CD14-positive monocyte (primary cell): Measurements from ENCODE around the gene ZSCAN20. TPM values are rescaled to one million over a fixed set of nuclear protein-coding genes. Genes with fewer than 3 reads are reported as not detected.

ENCODE experiments used
- DNase-seq, 3 donors: peaks; one replicate each; pipeline ENCODE4 v3.0.0-alpha.2; 2011 to 2022
- H2AFZ ChIP-seq: 2 replicates; pipeline ENCODE4 v1.6.0; 2012; ENCODE audit warnings: mild to moderate bottlenecking, low read depth, low read length, inconsistent platforms; ENCODE audit not compliant: insufficient read depth, poor library complexity, severe bottlenecking
- H3K27ac ChIP-seq, 2 donors: 1 replicate in 1 of 2; 2 replicates in 1 of 2; pipeline ENCODE4 v1.5.1; 2012 to 2013; ENCODE audit warnings: low read length in 2 of 2, control low read depth in 1 of 2, inconsistent platforms in 1 of 2, low read depth in 1 of 2, mild to moderate bottlenecking in 1 of 2
- H3K27me3 ChIP-seq, 2 donors: one replicate each; pipeline versions ENCODE4 v1.6.0 to v1.6.1; 2011 to 2013; ENCODE audit warnings: low read length in 2 of 2; ENCODE audit not compliant: control insufficient read depth in 2 of 2, insufficient read depth in 2 of 2
- H3K36me3 ChIP-seq, 2 donors: replicated peaks in 1 of 2; 1 replicate in 1 of 2; 2 replicates in 1 of 2; pipeline versions ENCODE4 v1.5.1 to v1.6.1; 2012 to 2013; ENCODE audit warnings: low read length in 2 of 2, control low read depth in 1 of 2, inconsistent platforms in 1 of 2, mild to moderate bottlenecking in 1 of 2; ENCODE audit not compliant: insufficient read depth in 2 of 2, control insufficient read depth in 1 of 2
- H3K4me1 ChIP-seq, 2 donors: 1 replicate in 1 of 2; 2 replicates in 1 of 2; pipeline versions ENCODE4 v1.5.1 to v1.6.1; 2012 to 2013; ENCODE audit warnings: low read length in 2 of 2, control low read depth in 1 of 2, inconsistent platforms in 1 of 2, mild to moderate bottlenecking in 1 of 2, moderate library complexity in 1 of 2; ENCODE audit not compliant: insufficient read depth in 2 of 2, control insufficient read depth in 1 of 2
- H3K4me2 ChIP-seq: replicated peaks from 2 replicates; pipeline ENCODE3; 2012; ENCODE audit warnings: low read length, moderate library complexity, mild to moderate bottlenecking; ENCODE audit not compliant: poor library complexity, severe bottlenecking; ENCODE audit errors: extremely low read depth
- H3K4me3 ChIP-seq, 3 experiments: fragments of 200-600 bp in 1 of 3; sonication (generic) in 1 of 3; replicated peaks in 1 of 3; 1 replicate in 2 of 3; 2 replicates in 1 of 3; pipeline ENCODE4 v1.5.1; 2011 to 2013; ENCODE audit warnings: low read length in 3 of 3, mild to moderate bottlenecking in 3 of 3, control low read depth in 2 of 3, low read depth in 2 of 3, inconsistent platforms in 1 of 3, moderate library complexity in 1 of 3
- H3K79me2 ChIP-seq: 2 replicates; pipeline ENCODE4 v1.6.0; 2012; ENCODE audit warnings: mild to moderate bottlenecking, control low read depth, inconsistent platforms, low read length, moderate library complexity; ENCODE audit not compliant: insufficient read depth
- H3K9ac ChIP-seq: 2 replicates; pipeline ENCODE4 v1.6.0; 2017; ENCODE audit warnings: low read length, mild to moderate bottlenecking; ENCODE audit not compliant: insufficient read depth, poor library complexity, severe bottlenecking
- H3K9me3 ChIP-seq, 2 donors: replicated peaks in 1 of 2; 1 replicate in 1 of 2; 2 replicates in 1 of 2; pipeline versions ENCODE4 v1.5.1 to v1.6.1; 2012 to 2013; ENCODE audit warnings: low read length in 2 of 2, control low read depth in 1 of 2; ENCODE audit not compliant: control insufficient read depth in 1 of 2, insufficient read depth in 1 of 2
- H4K20me1 ChIP-seq: 2 replicates; pipeline ENCODE4 v1.6.0; 2012; ENCODE audit warnings: mild to moderate bottlenecking, low read length, control low read depth, moderate library complexity; ENCODE audit not compliant: insufficient read depth
- H3K27ac Mint-ChIP-seq, 7 donors: one replicate each; pipeline ENCODE4 v1.8.0; 2020; ENCODE audit warnings: mild to moderate bottlenecking in 7 of 7, mixed read lengths in 7 of 7, moderate library complexity in 6 of 7, inconsistent platforms in 2 of 7
- H3K27me3 Mint-ChIP-seq, 3 donors: one replicate each; pipeline ENCODE4 v1.8.0; 2021 to 2022; ENCODE audit warnings: low read depth in 3 of 3, mild to moderate bottlenecking in 3 of 3, mixed read lengths in 3 of 3, moderate library complexity in 3 of 3, inconsistent platforms in 1 of 3
- H3K36me3 Mint-ChIP-seq, 2 donors: one replicate each; pipeline ENCODE4 v1.8.0; 2020; ENCODE audit warnings: mixed read lengths in 2 of 2, inconsistent platforms in 1 of 2, mild to moderate bottlenecking in 1 of 2
- H3K4me1 Mint-ChIP-seq: one replicate; pipeline ENCODE4 v1.8.0; 2020; ENCODE audit warnings: mild to moderate bottlenecking, mixed read lengths
- H3K4me3 Mint-ChIP-seq, 2 donors: one replicate each; pipeline ENCODE4 v1.8.0; 2020; ENCODE audit warnings: mild to moderate bottlenecking in 2 of 2, mixed read lengths in 2 of 2, moderate library complexity in 1 of 2
- H3K9me3 Mint-ChIP-seq, 7 donors: one replicate each; pipeline ENCODE4 v1.8.0; 2020 to 2022; ENCODE audit warnings: mixed read lengths in 7 of 7, mild to moderate bottlenecking in 6 of 7, moderate library complexity in 6 of 7, inconsistent platforms in 2 of 7
- WGBS: methylation state at CpG from one replicate; pipeline ENCODE4 v1.1.5; 2013; ENCODE audit warnings: missing lambda C conversion rate; ENCODE audit not compliant: insufficient coverage; 5-methylcytosine and 5-hydroxymethylcytosine counted together
- intact Hi-C, 2 donors: fragments of 100-400 bp; cut with micrococcal nuclease; formaldehyde crosslinking; loops; one replicate each; pipeline versions ENCODE4 v1.15.0 to v1.15.1; 2023
- polyA plus RNA-seq, 3 donors: library from polyadenylated mRNA; depleted of rRNA in 1 of 3; unstranded in 2 of 3; stranded (reverse) in 1 of 3; fragments of 300-500 nt in 2 of 3; fragments of >200 nt in 1 of 3; fragmentation: Illumina TruSeq in 2 of 3; gene quantifications; 1 replicate in 2 of 3; 2 replicates in 1 of 3; pipeline ENCODE4 v1.2.3, GENCODE V29; 2012 to 2021
- TF ChIP-seq, protein P1 (sequence below): fragments of 200-600 bp; IDR thresholded peaks from one replicate; pipeline ENCODE4 v1.8.0; 2022; ENCODE audit warnings: antibody characterized with exemption, mild to moderate bottlenecking

ZSCAN20 gene
- polyA plus RNA-seq, 3 donors: 0.29 to 0.51 (median 0.29) TPM

DNA sequence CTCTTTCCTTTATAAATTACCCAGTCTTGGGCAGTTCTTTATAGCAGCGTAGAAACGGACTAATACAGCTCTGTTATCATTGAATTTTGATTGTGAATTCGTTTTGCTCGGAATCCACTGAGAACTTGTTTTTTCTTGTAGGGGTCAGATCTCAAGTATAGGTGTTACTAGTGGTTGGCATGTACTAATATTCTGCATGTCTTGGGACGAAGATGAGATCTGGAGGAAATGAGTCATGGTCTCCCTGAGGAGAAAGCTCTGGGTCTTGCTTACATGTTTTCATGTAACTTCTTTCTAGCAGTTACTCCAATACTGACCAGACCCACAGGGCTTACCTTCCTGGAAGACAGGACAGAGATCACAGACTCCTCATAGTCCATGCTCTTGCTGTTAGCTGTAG is 30.3 kb downstream of the ZSCAN20 start:
- peaks cover 0 to 5% (median 4%) of the 10 kb centered on the region in 3 donors for H3K27me3 Mint-ChIP-seq
- H2AFZ ChIP-seq: no peak overlapping the region
- H3K27ac Mint-ChIP-seq: no peak overlapping the region
- H3K4me3 Mint-ChIP-seq: no peak overlapping the region
- no peak overlapping the region for H3K4me3 ChIP-seq
- H3K9me3 Mint-ChIP-seq: peaks cover 6 to 19% (median 9%) of the 10 kb centered on the region in 7 donors
- H3K79me2 ChIP-seq: no peaks in the 10 kb centered on the region
- 86% methylated on average over 5 of the region's 5 CpGs for WGBS
- no peaks in the 10 kb centered on the region for H3K9me3 ChIP-seq
- no peaks in the 10 kb centered on the region for H3K27me3 ChIP-seq
- no peak overlapping the region for H3K4me2 ChIP-seq
- no peaks in the 10 kb centered on the region for H3K36me3 ChIP-seq
- peaks cover 13% of the 10 kb centered on the region for H3K4me1 Mint-ChIP-seq
- no peak overlapping the region for H3K9ac ChIP-seq
- peaks cover 0 to 2% of the 10 kb centered on the region in 2 donors for H3K4me1 ChIP-seq
- DNase-seq: no peak
- intact Hi-C loops: no loop called here
- no peaks in the 10 kb centered on the region for H4K20me1 ChIP-seq
- no peak overlapping the region for H3K27ac ChIP-seq
- TF ChIP-seq, protein P1, sequence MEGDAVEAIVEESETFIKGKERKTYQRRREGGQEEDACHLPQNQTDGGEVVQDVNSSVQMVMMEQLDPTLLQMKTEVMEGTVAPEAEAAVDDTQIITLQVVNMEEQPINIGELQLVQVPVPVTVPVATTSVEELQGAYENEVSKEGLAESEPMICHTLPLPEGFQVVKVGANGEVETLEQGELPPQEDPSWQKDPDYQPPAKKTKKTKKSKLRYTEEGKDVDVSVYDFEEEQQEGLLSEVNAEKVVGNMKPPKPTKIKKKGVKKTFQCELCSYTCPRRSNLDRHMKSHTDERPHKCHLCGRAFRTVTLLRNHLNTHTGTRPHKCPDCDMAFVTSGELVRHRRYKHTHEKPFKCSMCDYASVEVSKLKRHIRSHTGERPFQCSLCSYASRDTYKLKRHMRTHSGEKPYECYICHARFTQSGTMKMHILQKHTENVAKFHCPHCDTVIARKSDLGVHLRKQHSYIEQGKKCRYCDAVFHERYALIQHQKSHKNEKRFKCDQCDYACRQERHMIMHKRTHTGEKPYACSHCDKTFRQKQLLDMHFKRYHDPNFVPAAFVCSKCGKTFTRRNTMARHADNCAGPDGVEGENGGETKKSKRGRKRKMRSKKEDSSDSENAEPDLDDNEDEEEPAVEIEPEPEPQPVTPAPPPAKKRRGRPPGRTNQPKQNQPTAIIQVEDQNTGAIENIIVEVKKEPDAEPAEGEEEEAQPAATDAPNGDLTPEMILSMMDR: no peak
- peaks cover 0 to 1% of the 10 kb centered on the region in 2 donors for H3K36me3 Mint-ChIP-seq

DNA sequence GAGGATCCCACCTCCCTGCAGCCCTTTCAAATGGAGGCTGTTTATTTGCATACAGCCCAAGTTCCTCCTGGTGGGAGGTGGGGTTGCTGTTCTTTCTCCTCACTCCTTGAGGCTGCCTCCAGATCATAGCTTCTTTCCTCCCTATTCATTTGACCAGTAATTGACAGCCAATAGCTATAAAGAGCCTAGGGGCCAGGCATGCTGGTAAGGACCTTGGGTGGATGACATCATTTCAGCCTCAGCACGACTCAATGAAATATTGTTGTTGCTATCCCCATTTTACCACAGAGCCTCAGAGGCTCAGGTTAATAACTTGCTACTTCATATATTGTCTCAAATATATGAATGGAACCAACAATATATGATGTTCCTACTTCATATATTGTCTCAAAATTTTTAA is 31.1 kb downstream of the ZSCAN20 start:
- WGBS: no CpG with 5 or more reads among the region's 1 CpG
- Histone ChIP-seq H3K4me3 (no peak overlapping the region), H3K27ac (no peak overlapping the region), H3K9me3 (no peaks in the 10 kb centered on the region), H3K27me3 (no peaks in the 10 kb centered on the region), H3K36me3 (no peaks in the 10 kb centered on the region), H3K9ac (no peak overlapping the region), H2AFZ (no peak overlapping the region), H4K20me1 (no peaks in the 10 kb centered on the region), H3K4me2 (no peak overlapping the region), H3K4me1 (peaks cover 0 to 2% of the 10 kb centered on the region in 2 donors), H3K79me2 (no peaks in the 10 kb centered on the region)
- Mint-ChIP-seq H3K27me3 (peaks cover 1 to 7% (median 4%) of the 10 kb centered on the region in 3 donors), H3K4me1 (peaks cover 13% of the 10 kb centered on the region), H3K4me3 (no peak overlapping the region), H3K27ac (no peak overlapping the region), H3K36me3 (peaks cover 0 to 1% of the 10 kb centered on the region in 2 donors), H3K9me3 (peaks cover 5 to 17% (median 12%) of the 10 kb centered on the region in 7 donors)
- TF ChIP-seq, protein P1: no peak
- intact Hi-C loops: no loop called here
- no peak for DNase-seq
